Mesothelial cell of epicardium (in vitro differentiated cells): Measurements from ENCODE around the gene TIMP3. TPM values are rescaled to one million over a fixed set of nuclear protein-coding genes. Genes with fewer than 3 reads are reported as not detected.

ENCODE experiments used
- DNase-seq, 2 experiments: peaks; one replicate each; pipeline ENCODE4 v3.0.0; 2021; ENCODE audit warnings: low spot score in 2 of 2; ENCODE audit not compliant: unreplicated experiment in 2 of 2
- H3K27ac Mint-ChIP-seq: 2 replicates; pipeline ENCODE4 v1.8.0; 2021; ENCODE audit warnings: mixed read lengths
- H3K27me3 Mint-ChIP-seq: 2 replicates; pipeline ENCODE4 v1.8.0; 2021; ENCODE audit warnings: low read depth, mixed read lengths
- H3K36me3 Mint-ChIP-seq: 2 replicates; pipeline ENCODE4 v1.8.0; 2021; ENCODE audit warnings: mixed read lengths
- H3K4me1 Mint-ChIP-seq: 2 replicates; pipeline ENCODE4 v1.8.0; 2021; ENCODE audit warnings: mixed read lengths
- H3K4me3 Mint-ChIP-seq: 2 replicates; pipeline ENCODE4 v1.8.0; 2021; ENCODE audit warnings: mild to moderate bottlenecking, moderate library complexity, mixed read lengths
- H3K9me3 Mint-ChIP-seq: 2 replicates; pipeline ENCODE4 v1.8.0; 2021; ENCODE audit warnings: mixed read lengths
- CTCF ChIP-seq: fragments of 200-600 bp; sonication (generic); IDR thresholded peaks from one replicate; pipeline ENCODE4 v1.5.0; 2021; ENCODE audit warnings: antibody characterized with exemption; ENCODE audit not compliant: unreplicated experiment
- total RNA-seq: library from RNA; stranded (reverse); gene quantifications from 3 replicates; pipeline ENCODE4 v1.2.1, GENCODE V29; 2021

TIMP3 gene
- total RNA-seq, 1 donor from 2014 or later = 67.2 TPM

GRCh38 chr22:32879550-32879949 is 78.0 kb downstream of the TIMP3 start:
- H3K4me3 Mint-ChIP-seq = no peak overlapping the region
- no peak overlapping the region for H3K27ac Mint-ChIP-seq
- peaks cover 48% of the 10 kb centered on the region for H3K4me1 Mint-ChIP-seq
- H3K27me3 Mint-ChIP-seq = peaks cover 28% of the 10 kb centered on the region
- H3K9me3 Mint-ChIP-seq = no peaks in the 10 kb centered on the region
- no peaks in the 10 kb centered on the region for H3K36me3 Mint-ChIP-seq
- DNase-seq = no peak
- TF ChIP-seq CTCF = no peak

- Mint-ChIP-seq H3K4me3 (no peak overlapping the region), H3K27ac (no peak overlapping the region), H3K4me1 (peaks cover 44% of the 10 kb centered on the region), H3K9me3 (no peaks in the 10 kb centered on the region), H3K27me3 (peaks cover 28% of the 10 kb centered on the region), H3K36me3 (no peaks in the 10 kb centered on the region)
- DNase-seq = no peak
- TF ChIP-seq CTCF = no peak
Observed at GRCh38 chr22:32880061-32880460, 78.6 kb downstream of the TIMP3 start.

GRCh38 chr22:32880505-32880892 is 79.0 kb downstream of the TIMP3 start:
- H3K4me1 Mint-ChIP-seq = peaks cover 41% of the 10 kb centered on the region
- TF ChIP-seq CTCF = no peak
- DNase-seq = no peak
- no peak overlapping the region for H3K27ac Mint-ChIP-seq
- H3K9me3 Mint-ChIP-seq = no peaks in the 10 kb centered on the region
- H3K27me3 Mint-ChIP-seq = peaks cover 26% of the 10 kb centered on the region
- no peaks in the 10 kb centered on the region for H3K36me3 Mint-ChIP-seq
- no peak overlapping the region for H3K4me3 Mint-ChIP-seq

GRCh38 chr22:32880893-32881596 is 79.5 kb downstream of the TIMP3 start:
- Mint-ChIP-seq H3K4me3 (no peak overlapping the region), H3K9me3 (no peaks in the 10 kb centered on the region), H3K36me3 (no peaks in the 10 kb centered on the region), H3K27ac (peak overlapping the region; percentile 84), H3K27me3 (peaks cover 26% of the 10 kb centered on the region), H3K4me1 (peaks cover 41% of the 10 kb centered on the region)
- no peak for TF ChIP-seq CTCF
- DNase-seq = peak; percentile 66 to 79

- Mint-ChIP-seq H3K9me3 (no peaks in the 10 kb centered on the region), H3K27me3 (peaks cover 17% of the 10 kb centered on the region), H3K36me3 (no peaks in the 10 kb centered on the region), H3K4me3 (no peak overlapping the region), H3K4me1 (peaks cover 45% of the 10 kb centered on the region), H3K27ac (no peak overlapping the region)
- no peak for DNase-seq
- no peak for TF ChIP-seq CTCF
Observed at GRCh38 chr22:32882360-32882755, 80.9 kb downstream of the TIMP3 start.
